PC-9 (cell line): ENCODE data around the gene CCNB1.

ENCODE experiments used
- CTCF ChIP-seq: fragments of 200-600 bp; sonication (generic); conservative IDR thresholded peaks from 2 replicates; pipeline ENCODE4 v1.6.1; 2017; ENCODE audit warnings: mixed run types, antibody characterized with exemption, mild to moderate bottlenecking, moderate library complexity
- EZH2 ChIP-seq: fragments of 200-600 bp; sonication (generic); IDR thresholded peaks from 2 replicates; pipeline ENCODE4 v1.8.0; 2017; ENCODE audit warnings: antibody characterized with exemption, low read depth

GRCh38 chr5:69158039-69158438, 8.9 kb upstream of the CCNB1 start:
- TF ChIP-seq CTCF (no peak), EZH2 (no peak)
